ENCODE data around the gene SACS. TPM values are rescaled to one million over a fixed set of nuclear protein-coding genes. Genes with fewer than 3 reads are reported as not detected.

Gene SACS
- total and polyA plus RNA-seq, 4 donors, result 0.50 to 7.2 (median 2.9) TPM

- Histone ChIP-seq H3K9ac (ENCODE audit: low read depth in 1 of 2, low read length in 2 of 2) (no peak overlapping the region), H3K9me3 (ENCODE audit: control insufficient read depth in 4 of 4, low read length in 3 of 4) (no peaks in the 10 kb centered on the region), H3K27me3 (ENCODE audit: control insufficient read depth in 4 of 4, insufficient read depth in 4 of 4, low read length in 3 of 4) (peaks cover 0 to 6% (median 0%) of the 10 kb centered on the region in 4 donors), H3K27ac (ENCODE audit: low read depth in 1 of 2, low read length in 2 of 2) (no peak overlapping the region), H3K4me3 (ENCODE audit: low read depth in 1 of 3, low read length in 3 of 3) (no peak overlapping the region), H3K36me3 (ENCODE audit: control insufficient read depth in 4 of 4, insufficient read depth in 3 of 4, low read depth in 1 of 4, low read length in 3 of 4) (no peaks in the 10 kb centered on the region), H3K4me1 (ENCODE audit: control insufficient read depth in 4 of 4, insufficient read depth in 4 of 4, low read length in 3 of 4) (peaks cover 0 to 2% (median 0%) of the 10 kb centered on the region in 4 donors)
- no peak for DNase-seq (ENCODE audit: low spot score)
- no peak for TF ChIP-seq JUND (IDR thresholded peaks at IDR 0.05)
- no peak for TF ChIP-seq MAX (IDR thresholded peaks at IDR 0.05)
- WGBS, result 86% methylated on average over 4 of the region's 4 CpGs
These were observed 25.5 kb upstream of the SACS start for GRCh38 chr13:23458989-23459388.

- 93% methylated on average over 9 of the region's 9 CpGs for WGBS
These were observed 23.1 kb upstream of the SACS start for GRCh38 chr13:23456437-23457210.

GRCh38 chr13:23455401-23456185 lies 22.1 kb upstream of the SACS start:
- Histone ChIP-seq H3K27ac (ENCODE audit: low read depth in 1 of 2, low read length in 2 of 2) (no peak overlapping the region), H3K36me3 (ENCODE audit: control insufficient read depth in 4 of 4, insufficient read depth in 3 of 4, low read depth in 1 of 4, low read length in 3 of 4) (no peaks in the 10 kb centered on the region), H3K27me3 (ENCODE audit: control insufficient read depth in 4 of 4, insufficient read depth in 4 of 4, low read length in 3 of 4) (no peaks in the 10 kb centered on the region), H3K4me3 (ENCODE audit: low read depth in 1 of 3, low read length in 3 of 3) (no peak overlapping the region), H3K4me1 (ENCODE audit: control insufficient read depth in 4 of 4, insufficient read depth in 4 of 4, low read length in 3 of 4) (peaks cover 0 to 2% (median 0%) of the 10 kb centered on the region in 4 donors), H3K9me3 (ENCODE audit: control insufficient read depth in 4 of 4, low read length in 3 of 4) (no peaks in the 10 kb centered on the region), H3K9ac (ENCODE audit: low read depth in 1 of 2, low read length in 2 of 2) (no peak overlapping the region)
- TF ChIP-seq TAF1 (conservative IDR thresholded peaks at IDR 0.05) (no peak), HNF4A (conservative IDR thresholded peaks at IDR 0.05) (peak; percentile 12 to 15), YY1 (IDR thresholded peaks at IDR 0.05) (peak; percentile 35), RXRA (IDR thresholded peaks at IDR 0.05) (peak; percentile 46 to 57)
- DNase-seq (ENCODE audit: low spot score), result no peak
- 71% methylated on average over 7 of the region's 7 CpGs for WGBS

More at GRCh38 chr13:23456437-23457210, 23.1 kb upstream of the SACS start:
- Histone ChIP-seq H3K36me3 (ENCODE audit: control insufficient read depth in 4 of 4, insufficient read depth in 3 of 4, low read depth in 1 of 4, low read length in 3 of 4) (no peaks in the 10 kb centered on the region), H3K4me3 (ENCODE audit: low read depth in 1 of 3, low read length in 3 of 3) (no peak overlapping the region), H3K27ac (ENCODE audit: low read depth in 1 of 2, low read length in 2 of 2) (no peak overlapping the region), H3K4me1 (ENCODE audit: control insufficient read depth in 4 of 4, insufficient read depth in 4 of 4, low read length in 3 of 4) (peaks cover 0 to 2% (median 0%) of the 10 kb centered on the region in 4 donors), H3K27me3 (ENCODE audit: control insufficient read depth in 4 of 4, insufficient read depth in 4 of 4, low read length in 3 of 4) (no peaks in the 10 kb centered on the region), H3K9ac (ENCODE audit: low read depth in 1 of 2, low read length in 2 of 2) (no peak overlapping the region), H3K9me3 (ENCODE audit: control insufficient read depth in 4 of 4, low read length in 3 of 4) (no peaks in the 10 kb centered on the region)
- DNase-seq (ENCODE audit: low spot score), result no peak
- TF ChIP-seq RAD21 (IDR thresholded peaks at IDR 0.05) (no peak), CTCF (IDR thresholded peaks at IDR 0.05; ENCODE audit: low read depth, low read length, missing input control) (no peak), RXRA (IDR thresholded peaks at IDR 0.05) (no peak)

- Histone ChIP-seq H3K9ac (ENCODE audit: low read depth in 1 of 2, low read length in 2 of 2) (no peak overlapping the region), H3K4me1 (ENCODE audit: control insufficient read depth in 4 of 4, insufficient read depth in 4 of 4, low read length in 3 of 4) (peaks cover 0 to 2% (median 0%) of the 10 kb centered on the region in 4 donors), H3K27ac (ENCODE audit: low read depth in 1 of 2, low read length in 2 of 2) (no peak overlapping the region), H3K36me3 (ENCODE audit: control insufficient read depth in 4 of 4, insufficient read depth in 3 of 4, low read depth in 1 of 4, low read length in 3 of 4) (no peaks in the 10 kb centered on the region), H3K4me3 (ENCODE audit: low read depth in 1 of 3, low read length in 3 of 3) (no peak overlapping the region), H3K27me3 (ENCODE audit: control insufficient read depth in 4 of 4, insufficient read depth in 4 of 4, low read length in 3 of 4) (no peaks in the 10 kb centered on the region), H3K9me3 (ENCODE audit: control insufficient read depth in 4 of 4, low read length in 3 of 4) (no peaks in the 10 kb centered on the region)
- TF ChIP-seq TAF1 (conservative IDR thresholded peaks at IDR 0.05) (no peak), MAX (IDR thresholded peaks at IDR 0.05) (no peak), RXRA (IDR thresholded peaks at IDR 0.05) (no peak), GABPA (IDR thresholded peaks at IDR 0.05 in 1 of 2, conservative IDR thresholded peaks at IDR 0.05 in 1 of 2) (no peak), REST (IDR thresholded peaks at IDR 0.05) (no peak), YY1 (IDR thresholded peaks at IDR 0.05) (no peak), FOXA1 (IDR thresholded peaks at IDR 0.05) (no peak), NR2F2 (IDR thresholded peaks at IDR 0.05) (no peak), JUND (IDR thresholded peaks at IDR 0.05) (no peak), HNF4G (IDR thresholded peaks at IDR 0.05) (no peak)
- DNase-seq (ENCODE audit: low spot score), result no peak
- WGBS, result 87% methylated on average over 8 of the region's 8 CpGs
These were observed 19.6 kb upstream of the SACS start for GRCh38 chr13:23453132-23453531.

Measured in liver (tissue), 9 donors.